K562 treated with DMSO at 1 percent for 24 hours (cell line): ENCODE results near the gene ACOX2. TPM values are rescaled to one million over a fixed set of nuclear protein-coding genes. Genes with fewer than 3 reads are reported as not detected.

Experiments used
- total RNA-seq: library from RNA; unstranded; fragments of 300-600 nt; gene quantifications from 2 replicates; pipeline ENCODE4 v1.2.3, GENCODE V29; 2022; ENCODE audit warnings: low read depth; ENCODE audit not compliant: insufficient read depth

The ACOX2 gene
- 0.75 TPM in 1 of 2 replicates, not detected in the other for total RNA-seq

GRCh38 chr3:58536501-58537411 is at the start of gene ACOX2:
Gene ACOX2 (minus strand): TSS chr3:58537190. CDS start chr3:58535106, 2,084 bp downstream.

GRCh38 chr3:58577269-58577821 is 40.4 kb upstream of the ACOX2 start, which contains the start of gene FAM107A:
Gene FAM107A (minus strand): TSS chr3:58577391. CDS start chr3:58569860, 7,531 bp downstream.

GRCh38 chr3:58491506-58492402 is 45.2 kb downstream of the ACOX2 start, which contains the start of gene KCTD6:
Gene KCTD6 (plus strand): TSS chr3:58492096. CDS start chr3:58498756, 6,660 bp downstream.

Other genes starting within 250 kb of the ACOX2 start
- 4.3 and 5.9 TPM in 2 replicates for gene RPP14, start 230.9 kb downstream of the ACOX2 start, total RNA-seq
- 3.8 and 5.0 TPM in 2 replicates for gene HTD2, start 230.7 kb downstream of the ACOX2 start, total RNA-seq
- 14.9 and 17.0 TPM in 2 replicates for gene PXK, start 204.3 kb downstream of the ACOX2 start, total RNA-seq
- 54.9 and 56.2 TPM in 2 replicates for gene PDHB, start 103.4 kb downstream of the ACOX2 start, total RNA-seq
- gene KCTD6, start 45.1 kb downstream of the ACOX2 start, total RNA-seq, result 3.5 TPM in 2 replicates
- not detected in 2 replicates for gene FAM107A, start 40.2 kb upstream of the ACOX2 start, total RNA-seq
- not detected in 2 replicates for gene FAM3D, start 129.6 kb upstream of the ACOX2 start, total RNA-seq